Measurements from ENCODE around the gene STRN4. TPM values are rescaled to one million over a fixed set of nuclear protein-coding genes. Genes with fewer than 3 reads are reported as not detected.

STRN4 gene
- total and polyA plus RNA-seq, 2 donors (not counting 1 experiment from before 2014, with no cell fraction given), result 111 to 112 TPM

- POLR2A ChIA-PET, result interaction anchor here (4.0 kb wide), 1 partner anchor 11 kb away, joined by 12 read pairs; no protein-coding TSS in a partner anchor
- H2AFZ ChIP-seq (ENCODE audit: insufficient read depth, low read depth, low read length, poor library complexity, severe bottlenecking), result no peak overlapping the region
These were observed 16.1 kb downstream of the STRN4 start for GRCh38 chr19:46730187-46730586.

More at GRCh38 chr19:46730187-46730586, 16.1 kb downstream of the STRN4 start:
- Histone ChIP-seq H3K9me3 (ENCODE audit: control extremely low read depth in 1 of 3, control insufficient read depth in 2 of 3, insufficient read depth in 1 of 3, low read length in 2 of 3) (no peaks in the 10 kb centered on the region), H4K20me1 (ENCODE audit: control insufficient read depth, insufficient read depth, low read length, poor library complexity, severe bottlenecking) (peaks cover 62% of the 10 kb centered on the region), H3K27ac (ENCODE audit: low read length in 2 of 2) (no peak overlapping the region), H3K36me3 (replicated peaks in 1 of 2; ENCODE audit: control extremely low read depth in 1 of 2, control insufficient read depth in 1 of 2, extremely low read depth in 1 of 2, insufficient read depth in 2 of 2, low read length in 1 of 2) (peaks cover 1 to 88% of the 10 kb centered on the region in 2 experiments), H3K79me2 (ENCODE audit: control insufficient read depth, insufficient read depth, low read length) (peaks cover 62% of the 10 kb centered on the region), H3K9ac (ENCODE audit: low read length) (no peak overlapping the region), H3K4me1 (ENCODE audit: control insufficient read depth in 2 of 2, insufficient read depth in 2 of 2, low read length in 2 of 2) (peaks cover 10% of the 10 kb centered on the region in 2 donors), H3K27me3 (replicated peaks in 1 of 4; ENCODE audit: control extremely low read depth in 1 of 4, control insufficient read depth in 3 of 4, insufficient read depth in 4 of 4, low read length in 3 of 4) (no peaks in the 10 kb centered on the region), H3K4me3 (ENCODE audit: control extremely low read depth in 1 of 5, extremely low read depth in 1 of 5, insufficient read depth in 1 of 5, low read depth in 2 of 5, low read length in 4 of 5) (no peak overlapping the region), H3K4me2 (replicated peaks; ENCODE audit: low read depth, low read length, poor library complexity, severe bottlenecking) (no peak overlapping the region)
- Mint-ChIP-seq H3K27ac (no peak overlapping the region), H3K27me3 (no peaks in the 10 kb centered on the region), H3K9me3 (ENCODE audit: insufficient read depth) (no peaks in the 10 kb centered on the region), H3K4me3 (no peak overlapping the region), H3K4me1 (peaks cover 26% of the 10 kb centered on the region)
- intact Hi-C loops (cut with micrococcal nuclease), result no loop called here
- DNase-seq, result no peak
- CTCF ChIA-PET, result interaction anchor here (0.9 to 14.9 kb wide), 12 partner anchors 11 to 118 kb away, joined by 3 to 353 read pairs (median 8); partner anchors contain the start of genes DACT3 and PRKD2
- TF ChIP-seq EZH2 (IDR thresholded peaks at IDR 0.05; ENCODE audit: borderline replicate concordance, insufficient read depth, low read depth, low read length, poor library complexity, severe bottlenecking) (no peak), CTCF (IDR thresholded peaks at IDR 0.05) (no peak)
- 98% methylated on average over 8 of the region's 9 CpGs for WGBS (ENCODE audit: insufficient coverage)
- ATAC-seq (ENCODE audit: low read depth), result no peak
